Activated CD8-positive, alpha-beta T cell treated with anti-CD3 and anti-CD28 coated beads for 36 hours (primary cell): ENCODE measurements around the gene ATP2B2. TPM values are rescaled to one million over a fixed set of nuclear protein-coding genes. Genes with fewer than 3 reads are reported as not detected.

Experiments used
- ATAC-seq: fragments of 200-7000 bp; cut with Tn5 transposase; one replicate; pipeline ENCODE4 v1.10.0; 2021; ENCODE audit warnings: mild to moderate bottlenecking, moderate library complexity
- CTCF ChIA-PET: fragments of 350-600 bp; sonication (Branson Sonifier 250); formaldehyde crosslinking; loops from one replicate; lab custom pipeline; 2021; ENCODE audit warnings: antibody characterized with exemption; lab: Charles Lee
- POLR2A ChIA-PET: fragments of 350-600 bp; sonication (Branson Sonifier 250); formaldehyde crosslinking; loops from one replicate; lab custom pipeline; 2021; ENCODE audit warnings: antibody characterized with exemption; lab: Charles Lee
- DNase-seq: peaks from one replicate; pipeline ENCODE4 v3.0.0-alpha.2; 2020
- H3K27ac Mint-ChIP-seq: one replicate; pipeline ENCODE4 v1.8.0; 2021; ENCODE audit warnings: mild to moderate bottlenecking, mixed read lengths
- H3K27me3 Mint-ChIP-seq: one replicate; pipeline ENCODE4 v1.8.0; 2021; ENCODE audit warnings: mixed read lengths
- H3K36me3 Mint-ChIP-seq: one replicate; pipeline ENCODE4 v1.8.0; 2021; ENCODE audit warnings: low read depth, mixed read lengths
- H3K4me1 Mint-ChIP-seq: one replicate; pipeline ENCODE4 v1.8.0; 2021; ENCODE audit warnings: low read depth, mixed read lengths
- H3K4me3 Mint-ChIP-seq: one replicate; pipeline ENCODE4 v1.8.0; 2021; ENCODE audit warnings: mild to moderate bottlenecking, moderate library complexity, mixed read lengths
- H3K9me3 Mint-ChIP-seq: one replicate; pipeline ENCODE4 v1.8.0; 2021; ENCODE audit warnings: mixed read lengths
- CTCF ChIP-seq: fragments of 200-600 bp; IDR thresholded peaks from one replicate; pipeline ENCODE4 v1.8.0; 2022; ENCODE audit warnings: antibody characterized with exemption, mild to moderate bottlenecking
- intact Hi-C: fragments of 100-400 bp; cut with micrococcal nuclease; formaldehyde crosslinking; loops from one replicate; pipeline ENCODE4 v1.10.0; 2022
- total RNA-seq, 2 experiments: library from RNA; stranded (reverse); gene quantifications; one replicate each; pipeline ENCODE4 v1.2.3, GENCODE V29; 2021

The ATP2B2 gene
- total RNA-seq, 2 experiments from 2014 or later: not detected

DNA sequence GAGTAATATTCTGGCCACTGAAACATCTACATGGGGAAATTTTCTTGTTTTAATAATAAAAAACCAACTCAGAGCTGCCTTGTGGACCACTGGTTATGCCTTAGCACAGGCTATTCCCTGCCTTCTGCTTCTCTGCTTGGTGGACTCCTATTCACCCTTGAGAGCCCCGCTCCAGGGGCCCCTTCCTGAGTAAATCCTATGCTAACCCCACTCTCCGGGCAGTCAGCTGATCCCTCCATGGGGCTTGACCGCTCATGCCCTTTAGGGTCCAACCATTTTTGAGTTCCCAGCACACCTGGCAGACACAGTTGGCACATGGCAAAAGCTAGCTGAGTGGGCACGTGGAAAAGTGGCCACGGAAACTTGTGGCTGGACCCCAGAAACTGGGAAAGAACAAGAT is 38.2 kb downstream of the ATP2B2 start:
- no peak overlapping the region for H3K4me3 Mint-ChIP-seq
- no peaks in the 10 kb centered on the region for H3K36me3 Mint-ChIP-seq
- H3K9me3 Mint-ChIP-seq: no peaks in the 10 kb centered on the region
- intact Hi-C loops: no loop called here
- ChIA-PET CTCF (no interaction called here), POLR2A (no interaction called here)
- ATAC-seq: no peak
- peaks cover 5% of the 10 kb centered on the region for H3K4me1 Mint-ChIP-seq
- H3K27me3 Mint-ChIP-seq: peaks cover 20% of the 10 kb centered on the region
- no peak for DNase-seq
- H3K27ac Mint-ChIP-seq: no peak overlapping the region
- TF ChIP-seq CTCF: no peak

- Mint-ChIP-seq H3K9me3 (no peaks in the 10 kb centered on the region), H3K36me3 (no peaks in the 10 kb centered on the region), H3K27ac (no peak overlapping the region), H3K4me3 (no peak overlapping the region), H3K4me1 (peaks cover 2% of the 10 kb centered on the region), H3K27me3 (peaks cover 19% of the 10 kb centered on the region)
- no peak for DNase-seq
- no peak for ATAC-seq
- CTCF ChIA-PET: no interaction called here
- intact Hi-C loops: no loop called here
- no peak for TF ChIP-seq CTCF
- POLR2A ChIA-PET: interaction anchor here (1.0 to 1.3 kb wide), 2 partner anchors 17 to 30 kb away, joined by 3 to 4 read pairs; no protein-coding TSS in a partner anchor
Measured at GRCh38 chr3:10466186-10466585, 39.2 kb downstream of the ATP2B2 start.

GRCh38 chr3:10465161-10465560 is 40.2 kb downstream of the ATP2B2 start:
- H3K4me1 Mint-ChIP-seq: no peaks in the 10 kb centered on the region
- CTCF ChIA-PET: no interaction called here
- ATAC-seq (no peak), DNase-seq (no peak)
- H3K36me3 Mint-ChIP-seq: no peaks in the 10 kb centered on the region
- peaks cover 12% of the 10 kb centered on the region for H3K27me3 Mint-ChIP-seq
- POLR2A ChIA-PET: no interaction called here
- TF ChIP-seq CTCF: no peak
- H3K4me3 Mint-ChIP-seq: no peak overlapping the region
- no peak overlapping the region for H3K27ac Mint-ChIP-seq
- no peaks in the 10 kb centered on the region for H3K9me3 Mint-ChIP-seq
- intact Hi-C loops: no loop called here

GRCh38 chr3:10463533-10464434 is 41.6 kb downstream of the ATP2B2 start:
- TF ChIP-seq CTCF: no peak
- no peaks in the 10 kb centered on the region for H3K9me3 Mint-ChIP-seq
- no peaks in the 10 kb centered on the region for H3K36me3 Mint-ChIP-seq
- POLR2A ChIA-PET: interaction anchor here (1.1 kb wide), 1 partner anchor 13 kb away, joined by 3 read pairs; no protein-coding TSS in a partner anchor
- CTCF ChIA-PET: no interaction called here
- no peak overlapping the region for H3K27ac Mint-ChIP-seq
- intact Hi-C loops: no loop called here
- no peaks in the 10 kb centered on the region for H3K4me1 Mint-ChIP-seq
- no peak overlapping the region for H3K4me3 Mint-ChIP-seq
- peaks cover 6% of the 10 kb centered on the region for H3K27me3 Mint-ChIP-seq
- no peak for ATAC-seq
- DNase-seq: no peak
